Activated naive CD8-positive, alpha-beta T cell treated with anti-CD3 and anti-CD28 coated beads for 36 hours (primary cell): ENCODE results near the gene WDR48. TPM values are rescaled to one million over a fixed set of nuclear protein-coding genes. Genes with fewer than 3 reads are reported as not detected.

Source experiments
- DNase-seq: peaks from one replicate; pipeline ENCODE4 v3.0.0; 2021
- H3K27ac Mint-ChIP-seq: one replicate; pipeline ENCODE4 v1.8.0; 2022; ENCODE audit warnings: mild to moderate bottlenecking, moderate library complexity, mixed read lengths
- H3K27me3 Mint-ChIP-seq: one replicate; pipeline ENCODE4 v1.8.0; 2022; ENCODE audit warnings: mild to moderate bottlenecking, mixed read lengths
- H3K36me3 Mint-ChIP-seq: one replicate; pipeline ENCODE4 v1.8.0; 2021; ENCODE audit warnings: mild to moderate bottlenecking, mixed read lengths
- H3K4me1 Mint-ChIP-seq: one replicate; pipeline ENCODE4 v1.8.0; 2021; ENCODE audit warnings: mixed read lengths
- H3K4me3 Mint-ChIP-seq: one replicate; pipeline ENCODE4 v1.8.0; 2022; ENCODE audit warnings: mild to moderate bottlenecking, moderate library complexity, mixed read lengths
- H3K9me3 Mint-ChIP-seq: one replicate; pipeline ENCODE4 v1.8.0; 2022; ENCODE audit warnings: mixed read lengths
- total RNA-seq, 2 experiments: library from RNA; stranded (reverse); gene quantifications; one replicate each; pipeline ENCODE4 v1.2.3, GENCODE V29; 2021

Gene WDR48
- total RNA-seq, 2 experiments from 2014 or later: 38.4 to 41.0 TPM

DNA sequence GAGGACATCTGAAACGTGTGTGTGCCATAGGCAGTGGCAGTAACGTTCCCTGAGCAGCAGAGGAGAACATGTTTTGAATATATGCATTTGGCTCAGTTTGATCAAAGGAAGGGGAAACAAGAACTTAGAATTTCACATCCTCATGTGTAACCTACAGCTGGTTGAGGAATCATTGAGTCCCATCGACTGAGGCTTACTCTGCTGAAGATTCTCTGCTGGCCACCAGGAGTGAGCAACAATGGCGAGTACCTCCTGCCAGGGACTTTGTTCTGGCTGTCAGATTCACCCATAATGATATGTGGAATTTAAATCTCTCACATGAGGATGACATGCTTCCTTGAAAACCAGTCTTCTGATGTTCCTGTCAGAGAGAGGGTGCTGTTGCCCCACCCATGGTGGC, 34.3 kb downstream of the WDR48 start:
- H3K36me3 Mint-ChIP-seq: peaks cover 16% of the 10 kb centered on the region
- no peak for DNase-seq
- H3K27ac Mint-ChIP-seq: no peak overlapping the region
- H3K4me1 Mint-ChIP-seq: peaks cover 24% of the 10 kb centered on the region
- H3K27me3 Mint-ChIP-seq: no peaks in the 10 kb centered on the region
- H3K4me3 Mint-ChIP-seq: no peak overlapping the region
- H3K9me3 Mint-ChIP-seq: no peaks in the 10 kb centered on the region

DNA sequence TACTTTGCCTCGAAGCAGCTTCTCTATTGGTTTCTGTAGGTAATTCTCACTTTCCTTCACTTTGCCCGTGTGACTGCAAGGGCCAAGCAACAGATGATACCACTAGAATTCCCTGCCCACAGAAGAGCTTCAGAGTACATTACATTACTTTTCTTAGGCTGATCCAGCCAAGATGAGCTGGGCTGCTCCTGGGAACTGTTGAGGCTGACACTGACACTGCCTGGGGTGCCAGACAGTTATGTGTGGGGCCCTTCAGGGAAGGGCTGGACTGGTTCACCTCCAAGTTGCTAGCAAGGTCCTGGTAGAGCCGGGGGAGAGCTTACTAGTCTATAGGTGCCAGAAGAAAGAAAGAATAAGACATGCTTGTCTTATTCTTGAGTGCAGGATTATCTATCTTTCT, 36.6 kb downstream of the WDR48 start:
- no peaks in the 10 kb centered on the region for H3K27me3 Mint-ChIP-seq
- peaks cover 10% of the 10 kb centered on the region for H3K36me3 Mint-ChIP-seq
- H3K9me3 Mint-ChIP-seq: no peaks in the 10 kb centered on the region
- no peak for DNase-seq
- no peak overlapping the region for H3K27ac Mint-ChIP-seq
- peaks cover 11% of the 10 kb centered on the region for H3K4me1 Mint-ChIP-seq
- H3K4me3 Mint-ChIP-seq: no peak overlapping the region

DNA sequence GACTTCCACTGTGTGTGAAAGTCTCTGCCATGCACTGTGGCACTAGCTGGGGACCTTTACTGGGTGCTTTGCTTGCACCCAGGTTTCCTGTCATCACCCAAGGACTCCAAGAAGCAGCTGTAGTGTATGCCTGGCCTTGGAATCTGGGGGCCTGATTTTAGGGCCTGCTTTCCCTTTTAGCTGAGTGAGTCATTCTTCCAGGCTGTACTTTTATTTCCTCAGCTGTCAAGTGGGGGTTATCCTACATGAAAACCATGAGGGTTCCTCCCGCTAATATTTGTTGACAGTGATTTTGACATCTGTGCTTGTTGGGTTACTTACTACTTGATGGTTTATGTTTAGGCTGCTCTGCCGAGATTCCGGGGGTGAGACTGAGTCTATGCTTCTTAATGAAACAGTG, 37.1 kb downstream of the WDR48 start:
- H3K9me3 Mint-ChIP-seq: no peaks in the 10 kb centered on the region
- peaks cover 11% of the 10 kb centered on the region for H3K4me1 Mint-ChIP-seq
- peaks cover 10% of the 10 kb centered on the region for H3K36me3 Mint-ChIP-seq
- no peak overlapping the region for H3K27ac Mint-ChIP-seq
- no peak for DNase-seq
- no peaks in the 10 kb centered on the region for H3K27me3 Mint-ChIP-seq
- H3K4me3 Mint-ChIP-seq: no peak overlapping the region

DNA sequence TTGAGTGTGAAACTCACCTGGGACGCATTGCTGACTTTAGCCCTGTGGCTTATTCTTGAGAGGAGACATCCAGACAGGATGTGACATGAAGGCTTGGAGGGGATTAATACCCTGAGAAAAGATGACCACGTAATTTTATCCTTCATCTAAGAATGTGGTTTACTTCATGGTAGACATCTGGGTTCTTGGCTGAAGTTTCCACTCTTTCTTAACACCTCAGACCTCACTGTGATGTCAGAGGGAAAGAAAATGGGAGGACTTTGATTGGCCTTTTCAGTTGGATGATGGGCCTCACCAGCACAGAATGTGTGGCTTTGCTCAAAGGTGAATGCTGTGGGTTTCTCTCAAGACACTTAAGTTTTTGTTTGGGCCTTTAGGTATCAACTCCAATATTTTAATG, 39.1 kb downstream of the WDR48 start:
- peaks cover 12% of the 10 kb centered on the region for H3K36me3 Mint-ChIP-seq
- H3K4me1 Mint-ChIP-seq: peaks cover 9% of the 10 kb centered on the region
- no peaks in the 10 kb centered on the region for H3K9me3 Mint-ChIP-seq
- no peak overlapping the region for H3K4me3 Mint-ChIP-seq
- H3K27ac Mint-ChIP-seq: peak overlapping the region; percentile 54
- H3K27me3 Mint-ChIP-seq: no peaks in the 10 kb centered on the region
- no peak for DNase-seq

DNA sequence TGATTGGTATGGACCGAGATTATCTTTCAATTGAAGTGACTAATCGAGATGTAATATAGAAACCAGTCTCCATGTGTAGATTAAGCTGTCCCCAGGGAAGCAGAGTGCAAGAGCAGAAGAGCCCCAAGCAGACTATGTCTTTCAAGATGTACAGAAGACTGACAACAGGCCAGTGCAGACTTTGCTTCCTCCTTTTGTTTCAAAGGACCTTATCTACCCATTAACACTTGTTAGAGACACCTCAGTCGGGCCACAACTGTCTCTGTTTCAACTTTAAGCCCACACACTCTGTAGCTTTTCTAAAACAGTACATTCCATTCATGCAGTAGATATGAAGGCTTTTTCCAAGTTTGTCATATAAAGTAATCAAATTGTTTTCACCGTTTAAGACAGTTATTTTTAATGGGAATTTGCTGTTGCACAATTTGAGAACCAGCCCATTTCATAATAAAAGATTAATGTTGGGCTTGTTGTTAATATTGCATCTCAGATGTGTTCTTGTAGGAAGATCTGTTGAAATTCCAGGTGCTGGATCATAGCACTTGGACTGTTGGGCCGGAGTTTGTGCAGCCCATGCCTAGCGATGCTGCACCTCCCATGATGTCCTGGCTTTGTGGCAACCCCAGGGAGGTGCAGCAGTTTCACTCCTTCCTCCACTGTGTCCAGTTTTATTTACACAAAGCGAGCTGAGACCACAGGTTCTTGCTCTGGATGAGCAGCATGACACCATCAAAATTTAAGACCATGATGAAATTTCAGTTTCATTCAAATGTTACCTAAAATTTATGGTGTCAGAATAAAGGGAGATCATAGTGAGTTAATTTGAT, 43.2 kb downstream of the WDR48 start:
- Mint-ChIP-seq H3K36me3 (peaks cover 8% of the 10 kb centered on the region), H3K27ac (peak overlapping the region; percentile 14), H3K27me3 (no peaks in the 10 kb centered on the region), H3K9me3 (no peaks in the 10 kb centered on the region), H3K4me3 (no peak overlapping the region), H3K4me1 (peaks cover 7% of the 10 kb centered on the region)
- no peak for DNase-seq

DNA sequence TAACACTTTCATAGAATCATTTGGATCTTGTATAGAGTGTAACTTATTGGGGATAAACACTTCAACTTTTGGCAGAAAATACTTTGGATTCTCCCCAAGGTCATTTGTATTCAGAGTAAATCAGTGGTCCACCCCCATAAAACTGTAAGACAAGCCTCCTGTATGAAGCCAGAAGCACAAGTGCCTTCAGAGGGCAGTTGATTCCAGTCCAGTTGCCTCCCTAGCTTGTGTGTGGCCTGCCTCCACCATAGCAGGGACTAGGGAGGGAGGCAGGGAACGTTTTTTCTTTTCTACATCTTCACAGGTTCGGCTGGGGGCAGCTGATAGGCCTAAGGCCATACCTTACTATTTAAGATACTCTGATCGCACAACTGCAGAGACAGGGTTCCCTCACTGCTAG, 44.0 kb downstream of the WDR48 start:
- H3K27ac Mint-ChIP-seq: no peak overlapping the region
- peaks cover 8% of the 10 kb centered on the region for H3K36me3 Mint-ChIP-seq
- no peaks in the 10 kb centered on the region for H3K9me3 Mint-ChIP-seq
- H3K27me3 Mint-ChIP-seq: no peaks in the 10 kb centered on the region
- no peak for DNase-seq
- no peak overlapping the region for H3K4me3 Mint-ChIP-seq
- peaks cover 5% of the 10 kb centered on the region for H3K4me1 Mint-ChIP-seq

DNA sequence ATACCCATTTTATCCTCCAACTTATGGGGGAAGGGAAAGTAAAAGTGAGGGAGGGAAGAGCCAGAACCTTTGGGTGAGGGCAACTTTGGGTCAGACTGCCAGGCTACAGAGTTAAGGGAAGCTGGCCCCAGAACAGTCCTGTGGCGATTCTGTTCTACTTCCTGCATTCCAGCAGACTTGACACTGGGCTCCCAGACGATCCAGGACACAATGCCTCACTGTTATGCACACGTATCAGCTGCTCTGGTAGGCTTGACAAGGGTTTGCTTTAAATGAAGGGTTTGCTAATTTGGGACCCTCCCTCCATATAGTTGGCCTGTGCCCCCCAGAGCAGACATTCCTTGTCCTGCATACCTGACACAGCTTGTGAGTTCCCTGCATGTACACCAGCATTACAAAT, 45.0 kb downstream of the WDR48 start:
- peaks cover 8% of the 10 kb centered on the region for H3K36me3 Mint-ChIP-seq
- peaks cover 6% of the 10 kb centered on the region for H3K4me1 Mint-ChIP-seq
- H3K27ac Mint-ChIP-seq: no peak overlapping the region
- DNase-seq: no peak
- H3K27me3 Mint-ChIP-seq: no peaks in the 10 kb centered on the region
- no peaks in the 10 kb centered on the region for H3K9me3 Mint-ChIP-seq
- no peak overlapping the region for H3K4me3 Mint-ChIP-seq

DNA sequence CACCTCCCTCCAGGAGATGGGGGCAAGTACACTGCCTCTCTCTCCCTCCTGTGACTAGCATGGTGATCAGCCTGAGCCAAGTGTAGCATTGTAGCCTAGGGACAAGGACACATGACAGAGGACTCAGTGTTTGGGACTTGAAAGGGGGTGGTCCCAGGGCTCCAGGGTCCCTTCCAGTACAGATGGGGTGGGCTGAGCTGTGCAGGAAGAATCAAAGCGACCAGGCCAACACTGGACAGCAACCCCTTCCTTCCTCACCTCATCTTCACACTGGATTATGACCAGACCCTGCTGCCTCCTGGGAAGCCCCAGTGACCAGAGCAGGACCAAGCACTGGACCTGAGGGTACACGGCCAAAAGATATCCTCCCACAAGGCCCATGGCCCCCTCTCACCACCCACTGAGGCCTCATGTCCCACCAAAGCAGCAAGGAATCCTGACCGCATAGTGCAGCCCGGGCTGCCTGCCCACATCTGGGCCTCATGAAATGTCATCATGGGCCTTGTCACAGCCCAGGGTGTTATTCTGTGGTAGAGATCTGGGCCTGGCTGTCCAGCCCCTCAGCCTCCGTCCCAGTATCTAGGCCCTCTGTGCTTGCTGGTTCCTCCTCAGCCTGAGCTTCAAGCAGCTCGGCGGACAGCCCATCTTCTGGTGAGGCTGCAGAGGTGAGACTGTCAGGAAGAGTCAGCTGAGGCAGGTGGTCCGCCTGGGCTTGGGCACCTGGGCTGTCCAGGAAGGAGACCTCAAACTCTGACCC, 46.1 kb downstream of the WDR48 start:
- H3K36me3 Mint-ChIP-seq: peaks cover 4% of the 10 kb centered on the region
- no peaks in the 10 kb centered on the region for H3K9me3 Mint-ChIP-seq
- H3K27ac Mint-ChIP-seq: no peak overlapping the region
- peaks cover 8% of the 10 kb centered on the region for H3K4me1 Mint-ChIP-seq
- H3K4me3 Mint-ChIP-seq: no peak overlapping the region
- H3K27me3 Mint-ChIP-seq: no peaks in the 10 kb centered on the region
- DNase-seq: no peak

DNA sequence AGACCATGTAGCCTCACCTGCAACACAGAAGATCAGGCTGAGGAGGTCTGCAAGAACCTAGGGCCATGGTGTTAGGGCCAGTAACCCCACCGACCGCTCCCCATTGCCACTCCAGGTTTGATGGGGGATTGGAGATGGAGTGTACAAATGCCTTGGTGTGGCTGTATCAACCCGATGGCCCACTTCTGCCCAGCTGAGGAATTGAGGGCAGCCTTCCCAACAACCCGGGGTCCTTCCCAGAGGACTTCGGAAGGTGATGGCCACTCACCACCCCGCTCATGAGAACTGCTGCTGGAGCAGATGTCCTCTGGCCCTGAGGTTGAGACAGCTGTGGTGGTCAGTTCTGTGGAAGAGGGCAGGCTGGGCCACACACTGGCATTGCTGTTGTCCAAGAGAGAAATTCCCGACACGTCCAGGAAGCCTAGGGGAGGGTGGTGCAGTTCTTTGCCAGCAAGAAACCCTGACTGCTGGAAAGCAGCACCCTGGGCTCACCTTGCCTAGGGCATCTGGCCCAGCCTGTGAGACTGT, 46.7 kb downstream of the WDR48 start:
- no peak overlapping the region for H3K27ac Mint-ChIP-seq
- no peak for DNase-seq
- no peaks in the 10 kb centered on the region for H3K27me3 Mint-ChIP-seq
- H3K4me1 Mint-ChIP-seq: peaks cover 12% of the 10 kb centered on the region
- no peak overlapping the region for H3K4me3 Mint-ChIP-seq
- peaks cover 4% of the 10 kb centered on the region for H3K36me3 Mint-ChIP-seq
- no peaks in the 10 kb centered on the region for H3K9me3 Mint-ChIP-seq

DNA sequence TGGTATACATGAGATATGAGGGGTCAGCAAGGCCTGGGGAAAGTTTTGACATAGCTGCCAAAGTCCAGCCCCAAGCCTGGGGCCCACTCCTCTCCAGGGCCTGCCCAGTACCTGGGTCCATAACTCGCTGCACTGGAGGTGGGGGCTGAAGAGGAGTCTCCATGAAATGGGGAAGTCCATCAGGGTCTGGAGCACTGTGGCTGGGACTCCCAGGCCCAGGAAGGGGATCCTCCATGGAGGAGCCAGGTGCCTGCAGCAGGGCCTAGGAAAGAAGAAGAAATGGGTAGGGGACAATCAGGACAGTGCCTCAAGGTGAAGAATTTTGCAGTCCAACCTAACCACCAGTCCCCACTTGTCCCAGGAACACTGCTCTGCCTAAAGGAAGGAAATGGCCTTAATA, 47.4 kb downstream of the WDR48 start:
- no peak overlapping the region for H3K27ac Mint-ChIP-seq
- no peak for DNase-seq
- H3K4me1 Mint-ChIP-seq: peaks cover 13% of the 10 kb centered on the region

DNA sequence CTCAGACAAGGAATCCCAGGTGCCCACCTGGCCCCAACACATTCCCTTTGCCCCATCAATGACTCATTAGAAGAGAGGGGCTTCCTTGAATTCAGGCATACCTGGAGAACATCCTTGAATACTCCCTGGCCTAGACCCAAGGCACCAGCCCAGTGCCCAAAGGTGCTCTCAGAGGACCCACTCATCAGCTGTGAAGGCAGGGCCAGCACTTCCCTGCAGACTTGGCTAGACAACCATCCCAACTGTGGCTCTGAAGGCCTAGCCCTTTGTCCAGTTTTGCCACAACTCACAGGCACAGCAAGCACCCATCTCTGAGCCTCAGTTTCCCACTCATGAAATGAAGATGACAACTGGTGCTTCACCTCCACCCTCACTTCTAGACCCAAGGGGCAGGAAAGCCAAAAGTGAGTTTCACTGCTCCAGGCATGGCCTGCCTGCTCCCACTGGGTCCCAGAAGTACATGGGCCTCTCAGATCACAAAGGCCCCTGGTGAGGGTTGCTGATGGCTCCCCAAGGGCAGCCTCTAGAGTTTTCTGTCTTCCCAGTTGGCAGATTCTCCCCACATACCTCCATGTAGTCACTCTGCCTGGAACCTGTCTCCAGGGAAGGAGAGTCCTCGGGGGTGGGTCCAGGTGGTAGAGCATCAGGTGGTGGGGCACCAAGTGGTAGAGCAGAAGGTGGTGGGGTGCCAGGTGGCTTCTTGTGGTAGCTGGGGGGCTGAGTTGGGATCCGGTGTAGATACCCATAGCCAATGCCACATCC, 48.1 kb downstream of the WDR48 start:
- H3K4me1 Mint-ChIP-seq: peaks cover 15% of the 10 kb centered on the region
- no peaks in the 10 kb centered on the region for H3K36me3 Mint-ChIP-seq
- no peak overlapping the region for H3K4me3 Mint-ChIP-seq
- H3K9me3 Mint-ChIP-seq: no peaks in the 10 kb centered on the region
- DNase-seq: no peak
- H3K27ac Mint-ChIP-seq: no peak overlapping the region
- no peaks in the 10 kb centered on the region for H3K27me3 Mint-ChIP-seq

More for the DNA sequence above, 47.4 kb downstream of the WDR48 start:
- H3K9me3 Mint-ChIP-seq: no peaks in the 10 kb centered on the region
- no peak overlapping the region for H3K4me3 Mint-ChIP-seq
- H3K27me3 Mint-ChIP-seq: no peaks in the 10 kb centered on the region
- H3K36me3 Mint-ChIP-seq: no peaks in the 10 kb centered on the region

DNA sequence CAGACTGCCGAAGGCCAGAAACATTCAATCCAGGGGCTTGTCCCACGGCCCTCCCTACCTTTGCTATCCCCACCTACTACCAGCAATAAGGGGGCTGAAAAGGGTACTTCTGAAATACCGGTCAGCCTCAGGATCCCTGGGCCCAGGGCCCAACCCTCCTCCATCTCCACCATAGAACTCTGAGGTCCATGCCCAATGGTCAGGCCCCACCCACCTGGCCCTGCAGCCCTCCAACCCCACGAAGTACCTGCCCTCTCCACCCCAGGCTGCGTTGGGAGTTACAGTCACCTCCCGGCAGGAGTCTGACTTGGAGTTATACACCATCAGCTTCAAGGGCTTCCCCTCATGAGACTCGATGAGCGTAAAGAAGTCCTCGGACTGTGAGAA, 48.7 kb downstream of the WDR48 start:
- H3K4me1 Mint-ChIP-seq: peaks cover 20% of the 10 kb centered on the region
- DNase-seq: no peak
- H3K36me3 Mint-ChIP-seq: no peaks in the 10 kb centered on the region
- H3K4me3 Mint-ChIP-seq: no peak overlapping the region
- H3K9me3 Mint-ChIP-seq: no peaks in the 10 kb centered on the region
- H3K27ac Mint-ChIP-seq: no peak overlapping the region
- H3K27me3 Mint-ChIP-seq: no peaks in the 10 kb centered on the region

DNA sequence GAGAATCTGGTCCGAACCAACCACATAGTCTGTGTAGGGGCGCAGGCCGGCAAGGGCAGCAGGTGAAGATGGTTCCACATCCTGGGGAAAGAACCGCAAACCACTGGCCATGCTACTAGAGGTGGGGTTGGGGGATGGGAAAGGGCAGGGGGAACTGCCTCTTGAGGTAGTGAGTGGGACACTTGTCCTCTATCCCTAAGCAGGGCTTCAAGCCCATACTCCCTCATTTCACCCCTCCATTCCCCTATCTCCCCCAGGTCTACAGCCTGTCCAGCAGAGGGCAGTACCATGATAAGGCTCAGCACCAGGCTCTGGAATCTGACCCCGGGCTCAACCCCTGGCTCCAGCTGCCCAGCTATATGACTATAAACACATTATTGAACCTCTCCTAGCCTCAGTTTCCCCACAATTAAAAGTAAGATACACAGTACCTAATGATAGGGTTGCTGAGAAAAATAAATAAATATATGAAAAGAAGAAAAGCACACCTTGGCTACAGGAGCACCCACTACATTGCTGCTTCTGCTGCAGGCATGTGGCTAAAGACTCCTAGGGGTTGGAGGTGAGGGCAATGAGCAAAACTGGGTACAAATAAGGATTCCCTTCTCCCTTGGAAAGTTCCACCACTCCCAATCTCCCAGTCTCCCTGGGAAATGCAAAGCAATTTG, 49.3 kb downstream of the WDR48 start:
- Mint-ChIP-seq H3K36me3 (no peaks in the 10 kb centered on the region), H3K9me3 (no peaks in the 10 kb centered on the region), H3K27me3 (no peaks in the 10 kb centered on the region), H3K27ac (no peak overlapping the region), H3K4me1 (peaks cover 27% of the 10 kb centered on the region), H3K4me3 (no peak overlapping the region)
- DNase-seq: peak; percentile 40

DNA sequence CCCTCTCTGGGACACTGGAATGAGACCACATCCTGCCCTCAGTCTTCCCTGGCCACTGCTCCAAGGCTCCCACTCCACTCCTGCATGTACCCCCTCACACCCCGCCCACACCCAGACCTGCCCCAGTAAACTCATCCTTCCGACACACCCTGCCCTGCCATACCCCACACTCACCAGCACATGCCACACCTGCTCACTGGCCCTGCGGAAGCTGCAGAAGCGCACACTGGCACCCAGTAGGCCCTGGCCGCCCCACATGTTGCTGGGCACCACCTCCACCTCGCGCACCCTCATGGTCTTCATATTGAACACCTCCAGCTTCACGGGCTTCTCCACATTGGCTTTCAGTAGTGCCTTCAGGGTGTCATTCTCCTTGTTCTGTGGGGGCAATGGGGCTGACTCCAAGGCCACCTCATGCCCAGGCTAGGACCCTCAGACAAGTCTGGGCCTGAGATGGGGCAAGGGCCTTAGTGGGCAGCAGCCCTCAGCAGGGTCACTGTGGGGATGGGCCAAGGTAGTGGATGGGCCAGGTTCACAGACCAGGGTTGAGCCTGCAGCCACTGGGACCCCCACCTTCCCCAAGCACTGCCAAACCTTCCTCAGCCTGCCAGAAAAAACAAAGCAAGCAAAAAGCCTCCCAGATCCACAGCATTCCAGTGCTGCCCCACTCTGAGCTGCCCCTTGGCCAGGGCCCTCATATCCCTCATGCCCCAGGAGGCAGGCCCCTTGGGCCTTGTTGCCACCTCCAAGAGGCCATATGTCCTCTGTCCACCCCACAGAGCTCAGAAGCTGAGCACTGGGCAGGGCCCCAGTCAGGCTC, 50.9 kb downstream of the WDR48 start:
- Mint-ChIP-seq H3K9me3 (no peaks in the 10 kb centered on the region), H3K4me3 (no peak overlapping the region), H3K27me3 (no peaks in the 10 kb centered on the region), H3K4me1 (peaks cover 35% of the 10 kb centered on the region), H3K36me3 (no peaks in the 10 kb centered on the region), H3K27ac (peak overlapping the region; percentile 22)
- no peak for DNase-seq
